Occipital lobe (tissue), 2 donors: Measurements from ENCODE around the gene FMC1. TPM values are rescaled to one million over a fixed set of nuclear protein-coding genes. Genes with fewer than 3 reads are reported as not detected.
"Not testable (repeated sequence)": the region's sequence is repeated elsewhere in the genome, so short reads cannot be mapped to it uniquely, and the experiment has no call there.

Experiments
- DNase-seq: peaks from one replicate; lab custom pipeline; 2025; lab: John Stamatoyannopoulos, UW
- total RNA-seq: library from RNA; depleted of rRNA; stranded (reverse); fragments of >200 nt; gene quantifications from one replicate; pipeline ENCODE4 v1.2.3, GENCODE V29; 2014

Gene FMC1
- total RNA-seq, 1 donor from 2014 or later: 16.8 TPM

DNA sequence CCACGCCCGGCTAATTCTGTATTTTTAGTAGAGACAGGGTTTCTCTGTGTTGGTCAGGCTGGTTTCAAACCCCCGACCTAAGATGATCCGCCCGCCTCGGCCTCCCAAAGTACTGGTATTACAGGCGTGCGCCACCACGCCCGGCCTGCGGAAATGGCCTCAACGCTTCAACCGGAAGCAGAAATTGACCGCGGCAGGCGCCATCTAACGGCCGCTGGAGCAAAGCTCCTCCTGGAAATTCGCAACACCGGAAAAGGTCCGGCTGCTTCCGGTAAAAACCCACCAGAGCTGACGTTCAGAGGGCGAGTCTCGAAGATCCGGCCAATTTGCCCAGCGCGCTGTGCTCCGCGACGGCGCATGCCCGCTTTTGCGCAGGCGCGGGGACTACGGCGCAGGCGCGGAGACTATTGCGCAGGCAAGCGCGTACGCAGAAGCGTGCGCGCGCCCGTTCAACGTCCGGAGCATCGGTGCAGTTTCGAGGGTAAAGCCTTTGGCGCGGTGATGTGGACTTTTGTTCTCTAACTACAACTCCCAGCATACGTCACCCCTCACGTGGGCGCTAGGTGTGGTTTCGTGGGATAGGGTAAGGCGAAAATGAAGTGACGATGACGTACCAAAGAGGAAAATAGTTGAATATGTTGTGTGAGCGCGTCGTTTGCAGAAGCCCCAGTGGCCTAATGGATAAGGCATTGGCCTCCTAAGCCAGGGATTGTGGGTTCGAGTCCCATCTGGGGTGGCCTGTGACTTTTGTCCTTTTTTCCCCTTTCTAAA is 915 bp upstream of the FMC1 start:
- peak; percentile 94 for DNase-seq

DNA sequence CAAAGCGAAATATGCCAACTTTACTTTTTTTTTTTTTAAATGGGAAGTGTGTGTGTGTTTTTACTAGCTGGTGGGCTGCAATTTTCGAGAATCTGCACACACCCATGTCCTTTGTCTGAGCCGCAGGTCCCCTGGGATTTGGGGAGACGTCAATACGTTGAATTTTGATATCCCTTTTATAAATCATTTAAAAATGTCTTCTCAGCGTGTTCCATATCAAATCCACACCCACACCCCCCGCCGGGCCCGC is 404 bp upstream of the FMC1 start:
- no peak for DNase-seq

DNA sequence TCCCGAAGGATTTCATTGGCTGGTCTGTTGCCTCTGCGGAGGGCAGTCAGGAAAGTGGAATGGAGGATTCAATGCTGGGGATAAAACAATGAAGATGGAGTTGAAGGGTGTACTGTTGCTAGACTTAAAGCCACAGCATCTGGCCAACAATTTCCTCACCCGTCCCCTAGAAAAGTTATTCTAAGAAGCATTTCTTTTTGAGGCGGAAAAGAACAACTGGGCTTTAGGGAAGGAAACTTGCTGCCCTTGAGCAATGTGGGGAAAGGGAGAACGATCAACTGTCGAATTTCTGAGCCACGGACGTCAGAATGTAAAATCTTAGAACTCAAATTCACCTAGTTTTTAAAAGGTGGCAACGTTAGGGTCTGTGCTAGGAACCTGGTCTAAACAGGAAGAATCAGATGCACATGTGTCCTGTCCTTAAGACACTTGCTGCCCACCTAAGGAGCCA is 664 bp downstream of the FMC1 start:
- no peak for DNase-seq

DNA sequence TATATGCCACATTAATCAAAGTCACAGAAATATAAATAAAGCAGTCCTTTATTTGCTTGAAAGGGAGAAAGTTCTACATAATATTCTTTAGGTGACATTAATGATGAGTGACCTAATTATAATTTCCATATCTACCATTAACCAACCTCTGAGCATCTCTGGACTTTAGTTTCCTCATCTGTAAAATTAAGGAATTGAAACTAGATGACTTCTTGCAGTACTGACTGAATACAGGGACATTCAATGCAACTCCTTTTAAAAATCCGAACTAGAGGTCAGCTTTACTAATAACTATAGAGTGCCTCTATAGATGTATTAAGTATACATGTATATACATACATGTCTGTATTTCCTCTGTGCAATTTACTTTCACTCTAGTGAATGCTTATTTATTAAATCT is 3.9 kb downstream of the FMC1 start:
- no peak for DNase-seq

DNA sequence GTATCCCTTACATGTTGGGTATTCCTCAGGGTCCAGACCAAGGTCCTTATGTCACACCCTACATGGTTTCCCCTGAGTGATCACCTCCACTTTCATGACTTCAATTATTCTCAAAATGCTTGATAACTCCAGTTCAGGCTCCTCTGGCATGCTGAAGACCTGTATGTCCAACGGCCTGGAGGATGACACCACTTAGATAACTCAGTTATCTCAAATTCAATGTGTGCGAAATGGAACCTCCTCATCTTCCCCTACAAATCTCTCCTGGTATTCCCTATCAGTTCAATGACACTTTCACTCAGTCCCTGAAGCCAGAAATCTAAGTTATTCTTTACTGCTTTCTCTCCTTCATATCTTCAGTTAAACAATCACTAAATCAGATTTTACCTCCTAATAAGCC is 9.9 kb downstream of the FMC1 start:
- DNase-seq: no peak

DNA sequence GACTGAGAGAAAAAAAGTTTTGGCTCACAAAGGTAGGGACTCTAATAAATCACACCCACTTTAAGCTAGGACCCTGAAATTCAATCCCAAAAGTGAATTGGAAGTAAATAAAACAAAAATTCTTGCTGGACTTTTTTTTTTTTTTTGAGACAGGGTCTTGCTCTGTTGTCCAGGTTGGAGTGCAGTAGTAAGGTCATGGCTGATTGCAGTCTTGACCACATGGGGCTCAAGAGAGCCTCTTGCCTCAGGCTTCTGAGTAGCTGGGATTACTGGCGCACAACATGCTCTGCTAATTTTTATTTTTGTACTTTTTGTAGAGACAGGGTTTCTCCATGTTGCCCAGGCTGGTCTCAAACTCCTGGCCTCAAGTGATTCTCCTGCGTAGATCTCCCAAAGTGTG is 13.6 kb downstream of the FMC1 start:
- DNase-seq: no peak

DNA sequence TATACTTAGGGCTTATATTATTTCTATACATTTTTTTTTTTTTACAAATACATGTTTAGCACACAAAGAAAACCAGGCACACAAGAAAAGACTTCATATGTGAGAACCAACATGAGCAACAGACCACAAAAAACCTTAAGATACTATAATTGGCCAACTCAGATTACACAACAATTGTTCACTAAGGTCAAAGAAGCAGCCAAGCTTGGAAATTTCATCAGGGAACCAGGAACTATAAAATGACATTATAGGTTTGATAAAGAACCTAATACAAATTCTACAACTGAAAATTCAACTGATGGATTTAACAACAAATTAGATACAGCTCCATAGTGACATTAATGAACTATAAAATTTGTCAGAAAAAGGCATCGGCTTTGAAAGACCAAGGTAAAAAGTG is 14.2 kb downstream of the FMC1 start:
- DNase-seq: no peak

DNA sequence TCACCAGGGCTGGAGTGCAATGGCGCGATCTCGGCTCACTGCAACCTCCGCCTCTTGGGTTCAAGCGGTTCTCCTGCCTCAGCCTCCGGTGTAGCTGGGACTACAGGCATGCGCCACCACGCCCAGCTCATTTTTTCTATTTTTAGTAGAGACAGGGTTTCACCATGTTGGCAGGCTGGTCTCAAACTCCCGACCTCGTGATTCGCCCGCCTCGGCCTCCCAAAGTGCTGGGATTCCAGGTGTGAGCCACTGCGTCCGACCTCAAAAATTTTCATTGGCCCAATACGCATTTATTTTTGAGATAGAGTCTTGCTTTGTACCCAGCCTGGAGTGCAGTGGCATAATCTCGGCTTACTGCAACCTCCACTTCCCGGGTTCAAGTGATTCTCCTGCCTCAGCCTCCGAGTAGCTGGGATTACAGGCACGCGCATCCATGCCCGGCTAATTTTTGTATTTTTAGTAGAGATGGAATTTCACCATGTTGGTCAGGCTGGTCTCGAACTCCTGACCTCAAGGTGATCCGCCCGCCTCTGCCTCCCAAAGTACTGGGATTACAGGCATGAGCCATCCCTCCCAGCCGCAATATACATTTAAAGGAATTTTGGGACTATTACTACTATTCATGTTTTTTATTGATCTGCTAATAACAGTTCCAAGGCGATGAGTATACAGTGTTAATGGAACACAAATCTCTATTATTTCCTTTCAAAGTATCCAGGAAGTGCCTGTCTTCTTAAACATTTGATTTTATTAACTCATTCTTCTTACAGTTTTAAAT is 16.8 kb downstream of the FMC1 start:
- DNase-seq: not testable (repeated sequence)

DNA sequence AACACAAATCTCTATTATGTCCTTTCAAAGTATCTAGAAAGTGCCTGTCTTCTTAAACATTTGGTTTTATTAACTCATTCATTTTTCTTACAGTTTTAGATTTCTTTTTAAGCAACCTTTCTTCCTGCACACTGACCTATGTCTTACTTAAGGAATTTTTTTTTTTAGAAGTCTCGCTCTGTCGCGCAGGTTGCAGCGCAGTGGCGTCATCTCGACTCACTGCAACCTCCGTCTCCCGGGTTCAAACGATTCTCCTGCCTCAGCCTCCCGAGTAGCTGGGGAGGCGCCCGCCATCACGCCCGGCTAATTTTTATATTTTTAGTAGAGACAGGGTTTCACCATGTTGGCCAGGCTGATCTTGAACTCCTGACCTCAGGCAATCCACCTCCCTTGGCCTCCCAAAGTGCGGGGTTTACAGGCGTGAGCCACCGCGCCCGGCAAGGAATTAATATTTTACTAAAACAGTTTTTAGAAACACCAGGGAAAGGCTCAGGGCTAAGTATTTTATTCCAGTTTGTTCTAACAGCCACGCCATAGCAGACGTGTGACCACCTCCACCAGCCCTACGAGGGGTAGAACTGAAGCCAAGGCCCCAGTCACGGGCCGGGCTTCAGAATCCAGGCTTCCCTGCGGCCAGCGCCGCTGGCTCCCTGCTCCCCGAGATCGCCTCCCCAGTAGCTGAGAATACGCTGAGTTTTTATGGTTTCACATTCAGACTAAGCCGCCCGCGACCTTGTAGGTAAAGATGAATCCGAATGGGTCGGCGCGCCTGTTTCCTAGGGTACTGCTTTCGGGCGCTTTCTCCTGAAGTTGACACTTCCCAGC is 17.6 kb downstream of the FMC1 start:
- DNase-seq: no peak

DNA sequence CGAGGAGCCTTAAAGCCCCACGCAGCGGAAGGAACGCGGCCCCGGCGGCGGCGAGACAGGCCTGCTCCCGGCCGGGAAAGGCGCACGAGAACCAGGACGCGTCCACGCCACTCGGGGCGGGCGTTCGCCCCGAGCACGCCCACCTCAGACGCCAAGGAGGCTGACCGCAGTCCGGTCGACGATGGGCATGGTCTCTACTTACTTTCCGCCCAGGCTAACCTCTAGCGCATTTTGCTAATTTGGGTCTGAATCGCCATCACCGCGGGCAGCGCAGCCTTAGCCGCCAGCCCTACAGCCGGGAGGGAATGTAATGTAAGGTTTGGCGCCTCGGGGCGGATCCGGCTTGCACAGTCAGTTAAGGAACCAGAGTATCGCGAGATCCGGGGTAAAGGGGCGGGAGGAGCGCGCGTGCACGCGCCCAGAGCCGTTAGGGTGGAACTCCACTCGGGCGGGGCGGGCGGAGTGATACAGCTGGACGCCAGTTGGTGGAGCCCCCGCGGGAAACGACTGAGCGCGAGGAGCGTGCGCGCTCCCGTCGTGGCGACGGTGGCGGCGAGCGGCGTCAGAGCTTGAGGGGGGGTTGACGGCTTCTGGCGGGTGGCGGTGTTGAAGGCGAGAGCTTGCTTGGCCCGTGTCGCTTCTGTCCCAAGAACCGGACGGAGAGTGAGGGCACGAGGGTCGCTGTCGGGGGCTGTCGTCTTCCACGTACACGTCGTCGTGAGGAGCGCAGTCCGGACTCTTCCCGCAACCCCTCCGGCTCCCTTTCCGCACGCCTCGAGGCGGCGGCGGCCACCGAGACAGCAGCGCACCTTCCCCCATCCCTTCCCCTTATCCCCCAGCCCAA is 18.5 kb downstream of the FMC1 start, which contains the start of gene LUC7L2:
Gene LUC7L2, plus strand, starts transcription at position 529 of the 844 bp plus-strand sequence. CDS start 368 bp downstream, outside the sequence.
- DNase-seq: peak; percentile 99

DNA sequence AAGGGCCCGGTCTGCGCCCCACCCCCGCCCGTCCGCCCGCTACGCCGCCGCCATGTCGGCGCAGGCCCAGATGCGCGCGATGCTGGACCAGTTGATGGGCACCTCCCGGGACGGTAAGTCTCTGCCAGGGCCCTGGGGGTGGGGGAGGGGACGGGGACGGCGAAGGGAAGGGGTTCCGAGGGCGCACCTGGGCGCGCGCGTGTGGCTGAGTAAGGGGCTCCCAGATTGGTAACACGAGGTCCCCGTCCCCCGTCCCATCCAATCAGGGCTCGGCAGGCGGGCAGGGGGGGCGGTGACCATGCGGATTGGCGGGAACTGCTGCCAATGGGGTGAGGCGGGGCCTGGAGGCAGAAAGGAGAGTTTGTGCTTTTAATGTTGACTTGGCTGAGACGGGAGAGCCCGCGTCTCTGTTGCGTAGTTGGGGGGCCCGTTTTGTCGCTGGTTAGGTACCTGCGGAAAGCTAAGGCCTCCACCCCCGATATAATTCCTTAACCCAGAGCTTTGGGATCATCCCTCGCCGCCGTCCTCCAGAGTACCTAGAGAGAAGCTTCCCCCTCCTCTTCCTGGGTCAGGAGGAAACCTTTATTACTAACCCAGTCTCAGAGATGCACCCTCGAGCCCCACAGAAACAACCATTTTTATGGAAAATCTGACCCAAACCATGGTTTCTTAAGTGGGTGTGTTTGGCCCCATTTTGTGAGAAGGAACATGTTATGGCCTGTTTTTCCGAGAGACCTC is 19.2 kb downstream of the FMC1 start:
- peak; percentile 97 for DNase-seq

DNA sequence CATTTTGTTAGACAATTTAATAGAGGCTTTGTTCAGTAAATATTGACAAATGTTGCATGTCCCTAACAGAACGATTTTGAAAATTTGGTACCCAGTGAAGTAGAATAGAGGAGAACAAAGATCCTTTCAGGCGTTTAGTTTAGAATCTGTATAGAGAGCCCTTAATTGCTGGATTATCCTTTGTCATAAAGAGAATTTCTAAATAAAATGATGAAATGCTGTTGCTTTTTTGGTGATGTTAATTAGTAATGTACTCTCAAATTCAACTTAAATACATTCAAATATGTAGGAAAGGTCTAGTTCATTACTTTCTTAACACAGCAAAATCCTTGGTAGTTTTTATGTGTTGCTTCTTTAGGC is 19.8 kb downstream of the FMC1 start:
- no peak for DNase-seq

DNA sequence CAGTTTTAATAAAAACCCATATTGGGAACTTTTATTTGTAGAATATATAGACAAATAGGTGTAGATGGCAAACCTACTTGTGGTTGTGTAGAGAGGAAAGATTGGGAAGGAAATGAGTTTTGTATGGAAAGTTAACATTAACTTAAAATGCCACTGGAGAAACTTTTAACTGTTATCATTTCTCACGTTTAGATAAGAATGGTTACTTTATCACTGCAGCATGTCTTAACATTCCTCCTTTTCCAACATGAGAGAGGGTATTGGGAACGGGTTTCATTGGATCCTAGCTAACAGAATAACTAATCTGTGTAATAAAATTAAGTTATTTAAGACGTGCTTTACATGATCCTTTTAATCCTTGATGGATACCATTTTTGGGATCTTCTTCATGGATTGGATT is 20.4 kb downstream of the FMC1 start:
- DNase-seq: no peak

DNA sequence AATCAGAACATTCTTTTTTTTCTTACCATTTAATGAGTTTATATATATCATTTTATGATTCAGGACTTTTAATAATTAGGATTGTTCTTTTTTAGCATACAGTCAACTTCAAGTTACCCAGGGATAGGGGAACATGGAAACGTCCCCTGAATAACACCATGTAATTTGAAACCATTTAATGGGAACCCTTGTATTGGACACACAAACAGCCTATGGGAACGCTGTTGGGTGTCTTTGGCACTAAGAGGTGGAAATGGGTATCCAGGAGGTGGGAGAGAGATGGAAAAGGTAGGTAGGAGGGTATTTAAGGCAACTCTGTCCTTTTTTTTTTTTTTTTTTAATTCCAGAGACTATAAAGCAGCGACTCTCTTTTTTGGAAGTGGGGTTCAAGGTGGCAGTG is 21.2 kb downstream of the FMC1 start:
- no peak for DNase-seq

DNA sequence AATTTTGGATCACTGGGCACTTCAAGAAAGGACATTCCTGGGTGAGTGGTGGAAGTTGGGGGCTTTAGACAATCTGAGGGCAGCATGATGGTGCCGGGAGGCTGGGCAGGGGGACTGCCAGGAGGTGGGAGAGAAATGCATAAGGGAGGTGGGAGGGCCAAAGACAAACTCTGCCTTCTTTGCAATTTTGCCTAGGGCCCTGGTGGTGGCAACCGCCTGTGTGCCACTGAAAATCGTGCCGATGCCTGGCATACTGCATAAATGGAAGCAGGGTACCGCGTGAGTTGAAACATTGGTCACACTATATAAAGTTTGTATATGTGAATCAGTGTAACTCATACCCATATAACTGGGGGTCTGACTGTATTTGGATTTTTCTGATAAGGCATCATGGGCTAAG is 21.8 kb downstream of the FMC1 start:
- no peak for DNase-seq

DNA sequence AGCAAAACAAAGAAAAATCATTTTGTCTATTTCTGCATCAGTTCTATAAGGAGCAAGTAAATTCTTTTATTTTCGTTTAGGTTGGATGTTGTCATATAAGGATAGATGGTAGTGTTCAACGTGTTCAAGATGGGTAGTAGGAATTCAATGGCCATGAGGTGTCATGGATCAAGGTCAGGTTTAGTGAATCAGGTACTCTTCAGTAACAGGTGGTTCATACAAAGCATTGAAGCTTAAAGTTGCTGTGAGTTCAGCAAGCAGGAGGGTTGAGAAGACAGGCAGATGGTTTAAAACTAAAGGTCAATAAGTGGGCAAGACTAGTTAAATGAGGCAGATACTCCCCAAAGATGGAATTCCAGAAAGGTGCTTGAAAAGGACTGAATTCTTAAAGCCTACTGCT is 24.2 kb downstream of the FMC1 start:
- DNase-seq: no peak

DNA sequence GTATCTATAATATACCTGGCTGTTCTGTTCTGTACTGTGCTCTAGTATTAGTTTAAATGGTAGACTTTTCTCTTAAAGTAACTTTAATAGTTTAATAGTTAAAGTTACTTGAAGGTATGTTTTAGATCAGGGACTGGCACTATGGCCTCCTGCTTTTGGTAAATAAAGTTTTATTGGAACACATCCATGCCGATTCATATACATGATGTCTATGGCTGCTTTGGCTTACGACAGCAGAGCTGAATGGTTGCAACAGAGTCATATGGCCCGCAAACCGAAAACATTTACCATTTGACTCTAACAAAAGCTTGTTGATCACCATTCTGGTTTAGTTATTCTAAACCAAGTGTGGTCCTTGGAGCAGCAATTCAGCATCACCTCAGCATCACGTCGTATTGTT is 25.3 kb downstream of the FMC1 start:
- DNase-seq: no peak

DNA sequence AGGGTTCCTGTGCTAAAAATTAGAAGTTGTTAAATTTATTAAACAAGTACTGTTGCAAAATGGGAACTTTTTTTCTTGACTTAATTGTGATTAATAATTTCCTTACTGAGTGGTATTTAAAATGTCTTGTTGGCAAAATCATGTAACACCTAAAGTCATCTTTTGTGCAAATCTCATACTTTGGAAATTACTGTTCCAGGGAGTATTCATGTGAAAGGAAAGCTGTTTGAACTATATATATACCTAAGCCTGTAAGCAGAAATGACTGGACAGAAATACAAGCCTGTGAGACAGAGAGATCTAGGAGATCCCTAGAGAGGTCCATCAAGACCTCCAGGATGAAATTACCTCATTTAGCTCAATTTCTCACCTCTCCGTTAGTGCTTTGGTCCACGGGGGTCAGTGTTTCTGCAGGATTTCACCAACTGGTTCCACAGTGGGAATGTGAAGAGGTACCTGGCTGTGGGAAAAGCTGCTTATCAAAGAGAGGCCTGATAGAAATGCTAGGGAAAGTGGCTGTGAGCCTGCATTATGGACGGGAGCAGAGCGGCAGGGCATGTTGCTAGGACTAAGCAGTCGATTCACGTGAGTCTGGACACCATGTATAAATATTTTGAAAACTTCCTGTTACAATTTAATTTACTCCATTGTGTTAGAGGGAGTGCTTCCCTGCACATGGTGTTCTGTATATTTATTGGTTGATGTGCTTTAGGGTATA is 26.5 kb downstream of the FMC1 start:
- no peak for DNase-seq

DNA sequence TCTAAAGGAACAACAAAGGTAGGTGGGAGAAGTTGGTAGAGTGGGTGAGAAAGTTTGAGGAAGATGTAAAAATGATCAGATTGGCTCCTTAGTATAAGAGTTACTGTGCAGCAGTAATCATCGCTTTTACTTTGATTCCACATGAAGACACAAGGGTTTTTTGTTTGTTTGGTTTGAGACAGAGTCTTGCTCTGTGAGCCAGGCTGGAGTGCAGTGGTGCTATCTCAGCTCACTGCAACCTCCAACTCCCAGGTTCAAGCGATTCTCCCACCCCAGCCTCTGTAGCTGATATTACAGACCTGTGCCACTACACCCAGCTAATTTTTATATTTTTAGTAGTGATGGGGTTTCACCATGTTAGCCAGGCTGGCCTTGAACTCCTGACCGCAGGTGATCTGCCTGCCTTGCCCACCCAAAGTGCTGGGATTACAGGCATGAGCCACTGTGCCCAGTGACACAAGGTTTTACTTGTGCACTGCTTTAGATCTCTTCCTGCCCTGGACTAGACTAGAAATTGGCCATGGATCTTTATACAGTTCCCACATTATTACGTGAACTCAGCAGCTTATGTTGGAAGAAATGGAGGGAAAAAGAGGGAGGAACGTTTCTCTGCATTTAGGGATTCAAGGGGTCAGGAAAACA is 29.3 kb downstream of the FMC1 start:
- no peak for DNase-seq

DNA sequence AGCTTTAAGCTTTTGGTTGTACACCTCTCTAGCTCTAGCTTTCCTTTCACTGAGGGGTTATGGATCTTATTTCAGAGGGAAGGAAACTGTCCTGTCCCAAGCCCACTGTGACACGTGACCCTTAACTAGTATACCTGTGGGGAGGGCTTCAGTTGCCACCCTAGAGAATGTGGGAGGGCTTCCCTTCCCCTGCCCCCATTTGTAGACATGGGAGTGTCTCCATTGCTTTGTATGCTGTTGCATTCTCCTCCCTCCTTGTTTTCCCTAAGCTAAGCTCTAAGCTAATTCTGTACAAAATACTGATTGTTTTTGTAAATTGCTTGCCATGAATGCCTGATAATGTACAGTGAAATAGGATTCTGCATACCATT is 29.8 kb downstream of the FMC1 start:
- no peak for DNase-seq
